ENCODE measurements around the gene GLIS1.

- TF ChIP-seq CTCF (IDR thresholded peaks at IDR 0.05): no peak
- no peak for TF ChIP-seq USF2 (CRISPR knock-in tag; IDR thresholded peaks at IDR 0.05)
- TF ChIP-seq NR1H2 (CRISPR knock-in tag; IDR thresholded peaks at IDR 0.05): no peak
- no peak for TF ChIP-seq CREM (CRISPR knock-in tag; IDR thresholded peaks at IDR 0.05)
- no peak for TF ChIP-seq CREB1 (CRISPR knock-in tag; IDR thresholded peaks at IDR 0.05)
- no peak for TF ChIP-seq FOXP4 (CRISPR knock-in tag; IDR thresholded peaks at IDR 0.05)
- no peak for TF ChIP-seq MAX (CRISPR knock-in tag; IDR thresholded peaks at IDR 0.05)
- no peak for TF ChIP-seq ZSCAN18 (CRISPR knock-in tag; IDR thresholded peaks at IDR 0.05)
- no peak for TF ChIP-seq TEAD4 (CRISPR knock-in tag; IDR thresholded peaks at IDR 0.05)
- TF ChIP-seq ATF3 (CRISPR knock-in tag; conservative IDR thresholded peaks at IDR 0.05): no peak
Measured at GRCh38 chr1:53549781-53550180, 189.2 kb downstream of the GLIS1 start.
